LNCaP clone FGC (cell line): ENCODE results near the gene TNIK.

Source experiments
- DNase-seq: peaks from one replicate; pipeline ENCODE4 v3.0.0-alpha.2; 2011; ENCODE audit warnings: low read depth
- H3K4me3 ChIP-seq: 2 replicates; pipeline ENCODE4 v1.5.1; 2011; ENCODE audit warnings: mild to moderate bottlenecking, low read depth, low read length, control low read depth
- TF ChIP-seq, protein P1 (sequence below): IDR thresholded peaks from 2 replicates; pipeline ENCODE4 v1.5.1; 2012; ENCODE audit warnings: mild to moderate bottlenecking; ENCODE audit not compliant: control insufficient read depth, insufficient read depth; ENCODE audit errors: extremely low read depth

TNIK gene

GRCh38 chr3:171347301-171348039, 112.7 kb downstream of the TNIK start:
- H3K4me3 ChIP-seq = no peak overlapping the region
- TF ChIP-seq, protein P1, sequence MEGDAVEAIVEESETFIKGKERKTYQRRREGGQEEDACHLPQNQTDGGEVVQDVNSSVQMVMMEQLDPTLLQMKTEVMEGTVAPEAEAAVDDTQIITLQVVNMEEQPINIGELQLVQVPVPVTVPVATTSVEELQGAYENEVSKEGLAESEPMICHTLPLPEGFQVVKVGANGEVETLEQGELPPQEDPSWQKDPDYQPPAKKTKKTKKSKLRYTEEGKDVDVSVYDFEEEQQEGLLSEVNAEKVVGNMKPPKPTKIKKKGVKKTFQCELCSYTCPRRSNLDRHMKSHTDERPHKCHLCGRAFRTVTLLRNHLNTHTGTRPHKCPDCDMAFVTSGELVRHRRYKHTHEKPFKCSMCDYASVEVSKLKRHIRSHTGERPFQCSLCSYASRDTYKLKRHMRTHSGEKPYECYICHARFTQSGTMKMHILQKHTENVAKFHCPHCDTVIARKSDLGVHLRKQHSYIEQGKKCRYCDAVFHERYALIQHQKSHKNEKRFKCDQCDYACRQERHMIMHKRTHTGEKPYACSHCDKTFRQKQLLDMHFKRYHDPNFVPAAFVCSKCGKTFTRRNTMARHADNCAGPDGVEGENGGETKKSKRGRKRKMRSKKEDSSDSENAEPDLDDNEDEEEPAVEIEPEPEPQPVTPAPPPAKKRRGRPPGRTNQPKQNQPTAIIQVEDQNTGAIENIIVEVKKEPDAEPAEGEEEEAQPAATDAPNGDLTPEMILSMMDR = no peak
- DNase-seq = no peak

GRCh38 chr3:171346582-171347300, 113.5 kb downstream of the TNIK start:
- no peak for DNase-seq
- TF ChIP-seq, protein P1 = no peak
- no peak overlapping the region for H3K4me3 ChIP-seq

DNA sequence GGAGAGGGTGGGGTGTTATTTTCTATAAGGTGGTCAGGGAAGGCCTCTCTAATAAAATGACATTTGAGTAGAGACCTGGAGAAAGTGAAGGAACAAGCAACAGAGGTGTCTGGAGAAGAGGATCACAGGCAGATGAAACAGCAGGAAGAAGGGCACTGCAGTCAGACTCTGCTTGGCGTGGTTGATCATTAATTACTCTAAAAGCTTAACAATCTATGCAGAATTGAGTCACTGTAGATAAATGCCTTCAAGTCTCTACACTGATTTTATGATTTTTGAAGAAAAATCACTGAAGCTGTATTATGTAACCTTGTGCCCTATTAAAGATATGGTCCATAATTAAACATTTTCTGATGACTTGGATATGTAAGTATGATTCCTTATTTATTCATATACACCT, 114.2 kb downstream of the TNIK start:
- no peak for DNase-seq
- H3K4me3 ChIP-seq = no peak overlapping the region
- TF ChIP-seq, protein P1 = no peak

GRCh38 chr3:171345107-171345843, 114.9 kb downstream of the TNIK start:
- no peak overlapping the region for H3K4me3 ChIP-seq
- DNase-seq = no peak
- TF ChIP-seq, protein P1 = no peak

DNA sequence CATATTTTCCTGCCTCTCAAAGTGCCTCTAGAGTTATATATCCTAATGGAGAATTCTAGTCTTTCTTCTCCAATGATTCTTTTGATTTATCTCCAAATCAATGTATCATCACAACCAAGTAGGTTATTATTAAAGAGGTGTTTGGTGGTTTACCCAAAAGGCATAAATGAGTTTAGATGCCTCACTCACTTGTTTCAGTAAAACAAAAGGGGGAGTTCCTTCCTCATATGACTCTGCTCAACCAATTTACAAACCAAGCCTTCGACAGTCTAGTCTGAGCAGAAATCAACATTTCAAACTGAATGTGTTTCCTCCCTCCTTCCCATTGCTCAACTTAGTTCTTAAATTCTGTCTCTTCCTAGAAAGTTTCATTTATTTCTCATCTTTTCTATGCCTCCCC, 116.5 kb downstream of the TNIK start:
- H3K4me3 ChIP-seq = no peak overlapping the region
- TF ChIP-seq, protein P1 = no peak
- no peak for DNase-seq

- DNase-seq = no peak
- no peak overlapping the region for H3K4me3 ChIP-seq
- TF ChIP-seq, protein P1 = no peak
Measured at GRCh38 chr3:171342783-171343420, 117.3 kb downstream of the TNIK start.
